Activated gamma-delta T cell treated with anti-CD3 and anti-CD28 coated beads, Interleukin-2, amount 50 U/mL, for 16 hours (primary cell): Measurements from ENCODE around the gene PIGP.
"Not testable (repeated sequence)": the region's sequence is repeated elsewhere in the genome, so short reads cannot be mapped to it uniquely, and the experiment has no call there.

Source experiments
- DNase-seq: peaks from one replicate; pipeline ENCODE4 v3.0.0-alpha.2; 2020; ENCODE audit warnings: low read depth

PIGP gene

DNA sequence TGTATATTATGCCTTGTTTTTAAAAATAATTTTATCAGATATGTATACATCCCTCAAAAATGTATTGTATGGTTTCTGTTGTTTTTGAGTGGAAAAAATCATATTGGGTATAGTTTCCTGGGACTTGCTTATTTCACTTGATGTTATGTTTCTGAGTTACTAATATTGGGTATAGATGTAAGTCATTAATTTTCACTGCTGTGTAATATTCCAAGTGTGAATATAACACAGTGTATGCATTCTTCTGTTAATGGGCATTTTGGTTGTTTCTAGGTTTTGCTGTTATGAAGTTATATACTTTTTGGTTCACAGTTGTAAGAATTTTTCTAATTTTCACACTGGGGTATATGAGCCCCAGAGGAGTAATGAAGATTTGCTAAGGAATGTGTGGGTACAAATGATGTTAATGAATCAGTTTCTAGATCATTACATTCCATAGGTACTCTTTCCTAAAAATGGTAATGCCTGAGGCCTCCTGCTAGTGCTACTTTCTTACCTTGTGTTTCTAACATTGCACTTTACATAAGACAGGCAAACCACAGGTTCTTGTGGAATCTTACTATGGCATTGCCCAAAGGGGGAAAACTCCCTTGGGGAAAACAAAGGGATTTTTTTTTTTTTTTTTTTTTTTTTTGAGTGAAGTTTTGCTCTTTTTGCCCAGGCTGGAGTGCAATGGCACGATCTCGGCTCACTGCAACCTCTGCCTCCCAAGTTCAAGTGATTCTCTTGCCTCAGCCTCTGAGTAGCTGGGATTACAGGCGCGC is 3.4 kb upstream of the PIGP start:
- DNase-seq = no peak

GRCh38 chr21:37075214-37075770 is 2.4 kb upstream of the PIGP start:
- DNase-seq = no peak

GRCh38 chr21:37074546-37074945 is 1.7 kb upstream of the PIGP start:
- no peak for DNase-seq

DNA sequence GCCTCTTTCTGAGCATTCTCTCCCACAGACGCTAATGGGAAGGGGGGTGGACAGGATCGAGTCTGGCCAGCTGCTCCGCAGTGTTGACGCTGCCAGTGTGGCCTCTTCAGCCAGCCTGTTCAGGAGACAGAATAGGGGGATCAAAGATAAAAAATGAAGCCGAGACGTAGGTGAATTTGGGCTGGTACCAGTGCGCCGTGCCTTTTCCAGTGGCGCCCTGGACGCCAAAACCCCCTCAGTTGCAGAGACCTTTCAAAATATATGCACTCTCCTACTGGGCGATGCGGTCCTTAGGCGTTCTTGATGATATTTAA is 1.3 kb upstream of the PIGP start:
- DNase-seq = no peak

DNA sequence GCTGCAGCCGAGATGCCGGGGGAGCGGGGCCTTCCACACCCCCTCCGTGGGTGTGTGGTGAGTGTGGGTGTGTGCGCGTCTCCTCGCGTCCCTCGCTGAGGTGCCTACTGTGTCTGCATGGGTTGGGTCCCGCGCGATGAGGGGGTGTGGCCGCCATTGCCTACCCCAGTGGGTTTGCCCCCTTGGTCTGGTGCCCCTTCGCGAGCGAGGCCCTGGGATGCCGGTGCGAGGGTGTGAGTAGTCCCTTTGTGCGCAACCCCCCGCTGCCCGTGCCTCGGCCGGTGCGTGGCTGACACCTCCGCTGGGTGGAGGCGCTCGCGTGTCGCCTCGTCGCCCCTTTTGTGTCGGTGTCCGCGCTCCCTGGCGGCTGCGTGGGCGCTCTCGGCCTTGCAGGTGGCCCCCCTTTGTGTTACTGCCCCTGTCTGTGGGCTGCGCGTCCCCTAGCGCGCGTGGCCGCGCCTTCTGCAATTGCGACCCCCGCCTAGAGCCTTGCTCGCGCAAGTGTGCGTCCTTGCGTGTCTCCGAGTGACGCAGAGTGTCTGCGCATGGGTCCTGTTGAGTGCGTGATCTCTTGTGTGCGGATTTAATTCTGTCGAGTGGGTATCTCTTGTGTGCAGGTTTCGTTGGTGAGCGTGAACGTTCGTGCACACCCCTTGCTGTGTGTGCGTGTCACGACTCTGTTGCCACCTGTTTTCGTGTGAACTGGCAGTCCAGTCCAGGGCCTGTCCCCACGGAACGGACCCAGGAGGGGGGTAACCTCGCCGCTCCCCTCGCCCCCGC is 736 bp upstream of the PIGP start:
- peak; percentile 53 for DNase-seq

- no peak for DNase-seq
Observed at GRCh38 chr21:37072274-37072987, 440 bp downstream of the PIGP start.

GRCh38 chr21:37071561-37072273 is 1.2 kb downstream of the PIGP start:
- no peak for DNase-seq

GRCh38 chr21:37065561-37066177 is 7.2 kb downstream of the PIGP start:
- DNase-seq = no peak

DNA sequence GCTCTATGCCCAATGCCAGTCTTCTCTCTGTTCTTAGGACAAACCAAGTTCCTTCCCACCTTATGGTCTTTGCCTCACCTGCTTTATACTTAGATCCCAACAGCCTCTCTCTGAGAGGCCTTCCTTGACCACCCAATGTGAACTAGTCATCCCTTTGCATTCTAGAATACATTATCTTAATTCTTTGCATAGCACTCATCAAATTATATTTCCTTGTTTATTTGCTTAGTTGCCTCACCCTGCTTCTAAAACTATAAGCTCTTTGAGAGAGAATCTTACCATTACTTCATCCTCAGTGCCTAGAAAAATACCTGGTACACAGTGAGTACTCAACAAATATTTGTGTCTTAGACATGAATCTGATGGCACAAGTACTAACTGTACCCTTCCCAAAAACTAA is 8.0 kb downstream of the PIGP start:
- no peak for DNase-seq

DNA sequence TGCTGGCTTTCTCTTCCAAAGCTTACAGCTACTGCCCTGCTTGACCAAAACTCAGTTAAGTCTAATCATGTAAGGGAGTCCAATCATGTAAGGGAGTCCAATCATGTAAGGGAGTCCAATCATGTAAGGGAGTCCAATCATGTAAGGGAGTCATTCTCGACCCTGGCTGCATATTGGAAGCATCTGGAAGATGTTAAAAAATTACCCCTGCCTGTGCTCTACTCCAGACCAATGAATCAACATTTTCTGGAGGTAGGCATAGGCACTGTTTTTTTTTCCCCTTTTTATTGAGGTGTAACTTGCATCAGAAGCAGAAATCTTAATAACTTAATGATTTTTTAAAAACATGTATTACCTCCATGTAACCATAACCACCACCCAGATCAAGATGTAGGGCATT is 9.4 kb downstream of the PIGP start:
- no peak for DNase-seq

DNA sequence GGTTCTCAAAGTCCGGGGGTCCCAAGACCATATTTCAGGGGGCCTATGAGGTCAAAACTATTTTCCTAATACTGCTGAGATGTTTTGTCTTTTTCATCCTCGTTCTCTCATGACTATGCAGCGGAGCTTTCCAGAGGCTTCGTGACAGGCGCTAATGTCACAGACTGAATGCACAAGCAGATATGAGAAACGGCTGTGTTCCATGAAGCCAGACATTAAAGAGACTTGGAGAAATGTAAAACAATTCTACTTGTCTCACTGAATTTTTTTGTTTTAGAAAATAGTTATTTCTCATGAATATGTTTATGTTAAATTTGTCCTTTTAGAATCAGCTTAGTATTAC is 10.3 kb downstream of the PIGP start:
- DNase-seq = no peak

GRCh38 chr21:37061926-37062592 is 10.8 kb downstream of the PIGP start:
- no peak for DNase-seq

DNA sequence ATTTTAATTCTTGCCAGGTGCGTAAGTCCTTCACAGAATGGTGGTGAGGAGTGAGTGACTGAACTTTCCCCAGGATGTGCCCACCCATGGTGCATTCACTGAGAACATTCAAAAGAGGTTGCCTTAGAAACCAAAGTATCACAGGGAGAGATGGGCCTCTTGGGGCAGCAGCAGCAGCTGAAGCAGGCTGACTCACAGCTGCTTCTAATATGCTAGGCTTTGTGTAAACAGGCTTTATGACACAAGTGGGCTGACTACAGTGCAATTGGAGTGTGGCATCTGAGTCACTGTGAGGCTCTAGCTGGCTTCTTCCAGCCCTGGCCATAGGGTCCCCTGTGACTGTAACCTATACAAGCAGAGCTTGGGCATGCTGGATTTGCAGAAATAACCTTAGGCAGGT is 12.6 kb downstream of the PIGP start:
- no peak for DNase-seq

GRCh38 chr21:37059181-37059580 is 13.7 kb downstream of the PIGP start:
- no peak for DNase-seq

GRCh38 chr21:37058261-37058660 is 14.6 kb downstream of the PIGP start:
- no peak for DNase-seq

DNA sequence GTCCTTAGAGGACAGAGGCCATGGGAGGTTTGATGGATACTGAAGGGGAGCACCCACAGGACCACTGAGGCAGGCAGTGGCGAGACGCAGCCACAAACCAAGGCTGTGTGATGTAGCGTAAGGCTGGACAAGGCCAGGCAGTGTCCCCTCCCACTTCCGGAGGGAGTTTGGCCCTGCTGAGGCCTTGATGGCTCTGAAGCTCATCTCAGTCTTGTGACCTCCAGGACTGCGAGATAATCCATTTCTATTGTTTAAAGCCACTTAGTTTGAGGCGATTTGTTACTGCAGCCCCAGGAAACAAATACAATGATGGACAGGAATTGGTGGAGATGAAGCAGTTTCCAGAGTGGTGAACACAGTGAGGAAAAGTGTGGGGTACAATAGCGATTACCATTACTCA is 15.3 kb downstream of the PIGP start:
- no peak for DNase-seq

DNA sequence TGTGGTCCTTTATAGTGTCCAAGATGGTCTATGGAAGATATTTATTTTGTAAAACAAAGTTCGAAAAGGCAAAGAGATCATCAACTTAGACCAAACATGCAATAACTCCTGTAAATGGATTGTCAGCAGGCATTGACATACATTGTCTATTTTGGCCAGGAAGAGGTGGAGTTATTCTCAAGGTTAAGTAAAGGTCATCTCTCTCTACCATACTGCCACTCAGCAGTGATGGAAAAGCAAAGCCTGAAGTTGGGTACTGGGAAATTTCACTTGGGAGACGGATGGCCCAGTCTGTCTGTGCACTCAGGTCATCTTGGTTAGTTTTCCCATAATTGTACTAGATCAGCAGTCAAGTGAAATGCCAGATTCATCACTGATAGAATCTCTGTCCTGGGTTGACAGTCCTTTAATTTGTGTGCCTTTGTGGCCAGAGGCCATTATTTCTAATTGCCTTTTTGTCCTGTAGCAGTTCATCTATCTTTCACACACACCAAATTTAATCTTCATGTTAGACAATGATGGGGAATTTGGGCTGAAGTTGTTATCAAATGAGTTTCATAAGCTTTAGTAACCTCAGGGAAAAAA is 17.5 kb downstream of the PIGP start:
- no peak for DNase-seq

- not testable (repeated sequence) for DNase-seq
Observed at GRCh38 chr21:37049741-37050140, 23.1 kb downstream of the PIGP start.

- DNase-seq = no peak
Observed at GRCh38 chr21:37047079-37047478, 25.8 kb downstream of the PIGP start.

DNA sequence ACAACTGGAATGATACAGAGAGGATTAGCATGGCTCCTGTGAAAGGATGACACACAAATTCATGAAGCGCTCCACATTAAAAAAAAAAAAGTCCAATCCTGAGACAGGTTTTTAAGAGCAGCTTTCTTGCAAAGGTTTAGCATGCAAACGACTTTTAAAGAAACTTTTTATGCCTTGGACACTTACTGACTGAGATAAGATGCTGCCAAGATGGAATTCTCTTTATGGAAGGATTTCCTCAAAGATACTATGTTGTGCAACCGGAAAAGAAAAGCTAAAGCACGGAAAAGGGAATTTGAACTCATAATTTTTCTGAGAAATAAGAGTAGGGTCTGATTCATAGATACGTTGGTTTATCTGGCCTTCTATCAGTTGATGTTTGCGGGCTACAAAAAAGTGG is 27.3 kb downstream of the PIGP start:
- DNase-seq = no peak

- DNase-seq = no peak
Observed at GRCh38 chr21:37045149-37045548, 27.7 kb downstream of the PIGP start.
